Dermis blood vessel endothelial cell (primary cell): Measurements from ENCODE around the gene CPXM1. TPM values are rescaled to one million over a fixed set of nuclear protein-coding genes. Genes with fewer than 3 reads are reported as not detected.

Experiments
- DNase-seq: peaks from one replicate; pipeline ENCODE4 v3.0.0; 2010
- total RNA-seq: library from RNA; depleted of rRNA; stranded (reverse); fragments of >200 nt; gene quantifications from 2 replicates; pipeline ENCODE4 v1.2.3, GENCODE V29; 2014

CPXM1 gene
- total RNA-seq, 1 donor from 2014 or later = 0.34 TPM

GRCh38 chr20:2762578-2763131 lies 37.8 kb downstream of the CPXM1 start:
- no peak for DNase-seq

GRCh38 chr20:2761885-2762284 lies 38.5 kb downstream of the CPXM1 start:
- no peak for DNase-seq

- no peak for DNase-seq
Measured at GRCh38 chr20:2760952-2761305, 39.5 kb downstream of the CPXM1 start.

GRCh38 chr20:2760297-2760951 lies 40.0 kb downstream of the CPXM1 start:
- DNase-seq = no peak

GRCh38 chr20:2759603-2760296 lies 40.7 kb downstream of the CPXM1 start:
- DNase-seq = no peak

GRCh38 chr20:2759143-2759542 lies 41.3 kb downstream of the CPXM1 start:
- no peak for DNase-seq

GRCh38 chr20:2757969-2758368 lies 42.5 kb downstream of the CPXM1 start:
- DNase-seq = no peak

GRCh38 chr20:2757001-2757400 lies 43.4 kb downstream of the CPXM1 start:
- no peak for DNase-seq

- DNase-seq = peak; percentile 78
Measured at GRCh38 chr20:2756056-2756611, 44.3 kb downstream of the CPXM1 start.

- no peak for DNase-seq
Measured at GRCh38 chr20:2755451-2756055, 44.9 kb downstream of the CPXM1 start.

GRCh38 chr20:2754424-2754823 lies 46.0 kb downstream of the CPXM1 start:
- no peak for DNase-seq

- DNase-seq = no peak
Measured at GRCh38 chr20:2753461-2754040, 46.9 kb downstream of the CPXM1 start.

- peak; percentile 62 for DNase-seq
Measured at GRCh38 chr20:2752567-2753460, 47.6 kb downstream of the CPXM1 start.

GRCh38 chr20:2751878-2752566 lies 48.4 kb downstream of the CPXM1 start:
- peak; percentile 12 for DNase-seq

- DNase-seq = no peak
Measured at GRCh38 chr20:2751347-2751877, 49.0 kb downstream of the CPXM1 start.

- peak; percentile 15 for DNase-seq
Measured at GRCh38 chr20:2750491-2751251, 49.8 kb downstream of the CPXM1 start.

- DNase-seq = no peak
Measured at GRCh38 chr20:2749951-2750490, 50.4 kb downstream of the CPXM1 start.

- DNase-seq = no peak
Measured at GRCh38 chr20:2749343-2749950, 51.0 kb downstream of the CPXM1 start.

GRCh38 chr20:2748551-2749342 lies 51.7 kb downstream of the CPXM1 start:
- DNase-seq = no peak
